ENCODE results near the gene PAWR. TPM values are rescaled to one million over a fixed set of nuclear protein-coding genes. Genes with fewer than 3 reads are reported as not detected.

The PAWR gene
- total and polyA plus RNA-seq, 4 donors: 6.8 to 119 (median 56.4) TPM

GRCh38 chr12:79592865-79593264 lies 97.9 kb downstream of the PAWR start:
- ATAC-seq (ENCODE audit: insufficient read depth, low FRiP score): no peak
- TF ChIP-seq, protein P1, sequence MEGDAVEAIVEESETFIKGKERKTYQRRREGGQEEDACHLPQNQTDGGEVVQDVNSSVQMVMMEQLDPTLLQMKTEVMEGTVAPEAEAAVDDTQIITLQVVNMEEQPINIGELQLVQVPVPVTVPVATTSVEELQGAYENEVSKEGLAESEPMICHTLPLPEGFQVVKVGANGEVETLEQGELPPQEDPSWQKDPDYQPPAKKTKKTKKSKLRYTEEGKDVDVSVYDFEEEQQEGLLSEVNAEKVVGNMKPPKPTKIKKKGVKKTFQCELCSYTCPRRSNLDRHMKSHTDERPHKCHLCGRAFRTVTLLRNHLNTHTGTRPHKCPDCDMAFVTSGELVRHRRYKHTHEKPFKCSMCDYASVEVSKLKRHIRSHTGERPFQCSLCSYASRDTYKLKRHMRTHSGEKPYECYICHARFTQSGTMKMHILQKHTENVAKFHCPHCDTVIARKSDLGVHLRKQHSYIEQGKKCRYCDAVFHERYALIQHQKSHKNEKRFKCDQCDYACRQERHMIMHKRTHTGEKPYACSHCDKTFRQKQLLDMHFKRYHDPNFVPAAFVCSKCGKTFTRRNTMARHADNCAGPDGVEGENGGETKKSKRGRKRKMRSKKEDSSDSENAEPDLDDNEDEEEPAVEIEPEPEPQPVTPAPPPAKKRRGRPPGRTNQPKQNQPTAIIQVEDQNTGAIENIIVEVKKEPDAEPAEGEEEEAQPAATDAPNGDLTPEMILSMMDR (IDR thresholded peaks at IDR 0.05; ENCODE audit: control extremely low read depth, extremely low read depth): no peak
- 77 to 79% methylated on average over 3 of the region's 3 CpGs for WGBS, 2 donors

GRCh38 chr12:79591988-79592387 lies 98.8 kb downstream of the PAWR start:
- no peaks in the 10 kb centered on the region for H3K4me1 ChIP-seq (ENCODE audit: control insufficient read depth in 5 of 5, insufficient read depth in 5 of 5, low read length in 5 of 5)
- H3K27ac ChIP-seq (ENCODE audit: low read depth in 1 of 2, low read length in 1 of 2): no peak overlapping the region
- H3K27me3 ChIP-seq (ENCODE audit: control insufficient read depth in 3 of 3, insufficient read depth in 3 of 3, low read length in 2 of 3): no peaks in the 10 kb centered on the region
- no peak for DNase-seq
- TF ChIP-seq, protein P1 (IDR thresholded peaks at IDR 0.05; ENCODE audit: control extremely low read depth, extremely low read depth): no peak
- no peak for ATAC-seq (ENCODE audit: insufficient read depth, low FRiP score)
- no peak overlapping the region for H3K9ac ChIP-seq (ENCODE audit: insufficient read depth in 1 of 2, low read length in 2 of 2)
- no peaks in the 10 kb centered on the region for H3K9me3 ChIP-seq (ENCODE audit: control insufficient read depth in 4 of 4, insufficient read depth in 3 of 4, low read length in 3 of 4)
- no peak overlapping the region for H3K4me3 ChIP-seq
- WGBS, 2 donors: 81 to 90% methylated on average over 1 of the region's 1 CpG
- no peaks in the 10 kb centered on the region for H3K36me3 ChIP-seq (ENCODE audit: control insufficient read depth in 4 of 4, insufficient read depth in 4 of 4, low read length in 4 of 4)

More at GRCh38 chr12:79592865-79593264, 97.9 kb downstream of the PAWR start:
- no peak overlapping the region for H3K27ac ChIP-seq (ENCODE audit: low read depth in 1 of 2, low read length in 1 of 2)
- H3K9ac ChIP-seq (ENCODE audit: insufficient read depth in 1 of 2, low read length in 2 of 2): no peak overlapping the region
- H3K9me3 ChIP-seq (ENCODE audit: control insufficient read depth in 4 of 4, insufficient read depth in 3 of 4, low read length in 3 of 4): no peaks in the 10 kb centered on the region
- no peak for DNase-seq
- no peak overlapping the region for H3K4me3 ChIP-seq
- H3K36me3 ChIP-seq (ENCODE audit: control insufficient read depth in 4 of 4, insufficient read depth in 4 of 4, low read length in 4 of 4): no peaks in the 10 kb centered on the region
- H3K4me1 ChIP-seq (ENCODE audit: control insufficient read depth in 5 of 5, insufficient read depth in 5 of 5, low read length in 5 of 5): no peaks in the 10 kb centered on the region
- H3K27me3 ChIP-seq (ENCODE audit: control insufficient read depth in 3 of 3, insufficient read depth in 3 of 3, low read length in 2 of 3): no peaks in the 10 kb centered on the region

GRCh38 chr12:79590751-79591150 lies 100.0 kb downstream of the PAWR start:
- H3K27me3 ChIP-seq (ENCODE audit: control insufficient read depth in 3 of 3, insufficient read depth in 3 of 3, low read length in 2 of 3): no peaks in the 10 kb centered on the region
- WGBS, 2 donors: 95 to 99% methylated on average over 2 of the region's 2 CpGs
- no peak for DNase-seq
- no peak overlapping the region for H3K4me3 ChIP-seq
- no peaks in the 10 kb centered on the region for H3K9me3 ChIP-seq (ENCODE audit: control insufficient read depth in 4 of 4, insufficient read depth in 3 of 4, low read length in 3 of 4)
- H3K36me3 ChIP-seq (ENCODE audit: control insufficient read depth in 4 of 4, insufficient read depth in 4 of 4, low read length in 4 of 4): no peaks in the 10 kb centered on the region
- no peak overlapping the region for H3K27ac ChIP-seq (ENCODE audit: low read depth in 1 of 2, low read length in 1 of 2)
- ATAC-seq (ENCODE audit: insufficient read depth, low FRiP score): no peak
- no peak overlapping the region for H3K9ac ChIP-seq (ENCODE audit: insufficient read depth in 1 of 2, low read length in 2 of 2)
- TF ChIP-seq, protein P1 (IDR thresholded peaks at IDR 0.05; ENCODE audit: control extremely low read depth, extremely low read depth): no peak
- no peaks in the 10 kb centered on the region for H3K4me1 ChIP-seq (ENCODE audit: control insufficient read depth in 5 of 5, insufficient read depth in 5 of 5, low read length in 5 of 5)

DNA sequence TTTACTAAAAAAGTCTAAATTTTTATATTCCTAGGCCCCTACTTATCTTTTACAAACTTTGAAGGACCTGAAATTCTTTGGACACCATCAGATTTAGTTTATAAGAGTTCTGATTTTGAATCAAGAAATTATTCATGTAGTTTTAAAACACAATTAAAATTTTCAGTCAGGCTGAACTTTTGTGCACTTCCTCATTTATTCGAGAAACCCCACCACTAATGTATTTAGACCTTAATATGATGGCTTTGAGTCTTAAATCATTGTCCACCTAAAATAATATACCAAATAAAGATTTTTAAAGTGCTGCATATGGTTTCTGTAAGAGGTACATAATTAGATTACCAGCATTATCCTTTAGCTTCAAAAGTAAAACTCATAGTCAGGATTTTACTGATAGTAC lies 103.4 kb downstream of the PAWR start:
- H3K27ac ChIP-seq (ENCODE audit: low read depth in 1 of 2, low read length in 1 of 2): no peak overlapping the region
- no peaks in the 10 kb centered on the region for H3K9me3 ChIP-seq (ENCODE audit: control insufficient read depth in 4 of 4, insufficient read depth in 3 of 4, low read length in 3 of 4)
- H3K4me1 ChIP-seq (ENCODE audit: control insufficient read depth in 5 of 5, insufficient read depth in 5 of 5, low read length in 5 of 5): no peaks in the 10 kb centered on the region
- H3K4me3 ChIP-seq: no peak overlapping the region
- DNase-seq (no peak), ATAC-seq (ENCODE audit: insufficient read depth, low FRiP score) (no peak)
- H3K36me3 ChIP-seq (ENCODE audit: control insufficient read depth in 4 of 4, insufficient read depth in 4 of 4, low read length in 4 of 4): no peaks in the 10 kb centered on the region
- no peak overlapping the region for H3K9ac ChIP-seq (ENCODE audit: insufficient read depth in 1 of 2, low read length in 2 of 2)
- H3K27me3 ChIP-seq (ENCODE audit: control insufficient read depth in 3 of 3, insufficient read depth in 3 of 3, low read length in 2 of 3): no peaks in the 10 kb centered on the region
- 46 to 69% methylated on average over 1 of the region's 1 CpG for WGBS, 2 donors
- TF ChIP-seq, protein P1 (IDR thresholded peaks at IDR 0.05; ENCODE audit: control extremely low read depth, extremely low read depth): no peak

Measured in lung (tissue), 12 donors.